ENCODE data around the gene NR0B2.
"Not testable (repeated sequence)": the region's sequence is repeated elsewhere in the genome, so short reads cannot be mapped to it uniquely, and the experiment has no call there.

NR0B2 gene

DNA sequence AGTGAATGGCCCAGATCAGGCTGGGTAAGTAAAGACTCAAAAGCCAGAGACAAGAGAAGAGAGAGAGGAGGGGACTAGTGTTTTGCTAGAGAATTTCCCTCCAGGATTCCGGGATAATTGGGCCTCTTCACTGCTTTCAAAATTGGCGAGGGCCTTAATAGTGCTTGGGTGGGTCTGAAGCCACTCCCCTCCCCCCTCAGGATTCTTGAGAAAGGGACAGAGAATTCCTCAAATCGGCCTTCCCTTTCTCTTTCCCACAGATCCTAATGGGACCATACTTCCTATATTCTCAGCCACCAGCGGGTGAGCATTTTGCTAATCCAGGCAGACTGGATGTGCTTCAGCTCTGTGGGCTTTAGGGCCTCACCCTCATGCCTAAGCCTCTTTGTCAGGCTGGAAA, 38.9 kb downstream of the NR0B2 start:
- DNase-seq (ENCODE audit: low spot score) = no peak
- TF ChIP-seq, protein P1, sequence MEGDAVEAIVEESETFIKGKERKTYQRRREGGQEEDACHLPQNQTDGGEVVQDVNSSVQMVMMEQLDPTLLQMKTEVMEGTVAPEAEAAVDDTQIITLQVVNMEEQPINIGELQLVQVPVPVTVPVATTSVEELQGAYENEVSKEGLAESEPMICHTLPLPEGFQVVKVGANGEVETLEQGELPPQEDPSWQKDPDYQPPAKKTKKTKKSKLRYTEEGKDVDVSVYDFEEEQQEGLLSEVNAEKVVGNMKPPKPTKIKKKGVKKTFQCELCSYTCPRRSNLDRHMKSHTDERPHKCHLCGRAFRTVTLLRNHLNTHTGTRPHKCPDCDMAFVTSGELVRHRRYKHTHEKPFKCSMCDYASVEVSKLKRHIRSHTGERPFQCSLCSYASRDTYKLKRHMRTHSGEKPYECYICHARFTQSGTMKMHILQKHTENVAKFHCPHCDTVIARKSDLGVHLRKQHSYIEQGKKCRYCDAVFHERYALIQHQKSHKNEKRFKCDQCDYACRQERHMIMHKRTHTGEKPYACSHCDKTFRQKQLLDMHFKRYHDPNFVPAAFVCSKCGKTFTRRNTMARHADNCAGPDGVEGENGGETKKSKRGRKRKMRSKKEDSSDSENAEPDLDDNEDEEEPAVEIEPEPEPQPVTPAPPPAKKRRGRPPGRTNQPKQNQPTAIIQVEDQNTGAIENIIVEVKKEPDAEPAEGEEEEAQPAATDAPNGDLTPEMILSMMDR (IDR thresholded peaks at IDR 0.05; ENCODE audit: extremely low read depth, missing control alignments) = no peak

DNA sequence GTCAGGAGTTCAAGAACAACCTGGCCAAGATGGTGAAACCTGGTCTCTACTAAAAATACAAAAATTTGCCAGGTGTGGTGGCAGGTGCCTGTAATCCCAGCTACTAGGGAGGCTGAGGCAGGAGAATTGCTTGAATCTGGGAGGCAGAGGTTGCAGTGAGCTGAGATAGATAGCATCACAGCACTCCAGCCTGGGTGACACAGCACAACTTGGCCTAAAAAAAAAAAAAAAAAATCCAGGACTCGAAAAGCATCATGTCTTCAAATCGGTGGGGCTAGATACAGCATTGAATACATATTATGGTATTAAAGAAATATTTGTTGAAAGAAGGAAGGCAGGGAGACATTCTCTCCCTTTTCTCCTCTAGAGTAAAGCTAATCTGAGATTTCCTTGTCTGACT, 40.7 kb downstream of the NR0B2 start:
- DNase-seq (ENCODE audit: low spot score) = not testable (repeated sequence)

DNA sequence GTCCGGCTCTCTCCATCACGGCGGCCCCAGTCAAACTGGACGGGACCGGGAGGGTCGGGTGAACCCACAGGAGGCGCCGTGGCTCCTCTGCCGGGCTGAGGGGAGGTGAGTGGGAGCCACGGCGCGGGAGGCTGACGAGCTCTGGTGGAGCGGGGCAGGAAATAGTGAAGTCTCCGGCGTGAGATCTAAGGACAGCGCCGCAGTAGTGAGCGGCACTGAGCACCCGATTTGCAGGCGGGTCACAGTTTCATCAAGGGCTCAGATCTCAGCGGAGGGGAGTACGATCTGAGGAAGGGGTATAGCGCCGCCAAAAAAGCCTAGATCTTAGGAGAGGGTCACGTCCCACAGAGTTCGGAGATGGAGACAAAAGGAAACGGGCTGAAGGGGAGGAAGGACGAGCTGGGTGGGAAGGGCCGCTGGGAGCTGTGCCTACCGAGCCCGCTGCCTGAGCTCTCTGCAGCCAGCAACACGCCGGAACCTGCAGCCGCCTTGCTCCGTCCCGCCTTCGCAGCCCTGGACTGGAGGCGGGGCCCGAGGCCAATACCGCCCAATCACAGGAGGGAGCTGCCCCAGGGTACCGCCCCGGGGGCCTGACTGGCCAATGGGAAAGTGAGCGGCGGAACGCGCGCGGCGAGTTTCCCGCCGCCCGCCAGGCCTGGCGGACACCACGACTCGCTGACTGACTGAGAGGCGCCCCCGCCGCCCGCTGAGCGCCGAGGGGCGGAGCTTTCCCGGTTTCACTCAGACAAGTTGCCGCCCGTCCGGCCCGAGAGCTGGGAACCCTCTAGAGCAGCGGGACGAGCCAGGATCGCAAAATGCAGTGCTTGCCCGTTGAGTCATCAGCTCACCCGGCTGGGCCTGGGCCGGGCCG, 48.9 kb downstream of the NR0B2 start:
- TF ChIP-seq, protein P1 (IDR thresholded peaks at IDR 0.05; ENCODE audit: extremely low read depth, missing control alignments) = no peak
- peak; percentile 94 for DNase-seq (ENCODE audit: low spot score)

DNA sequence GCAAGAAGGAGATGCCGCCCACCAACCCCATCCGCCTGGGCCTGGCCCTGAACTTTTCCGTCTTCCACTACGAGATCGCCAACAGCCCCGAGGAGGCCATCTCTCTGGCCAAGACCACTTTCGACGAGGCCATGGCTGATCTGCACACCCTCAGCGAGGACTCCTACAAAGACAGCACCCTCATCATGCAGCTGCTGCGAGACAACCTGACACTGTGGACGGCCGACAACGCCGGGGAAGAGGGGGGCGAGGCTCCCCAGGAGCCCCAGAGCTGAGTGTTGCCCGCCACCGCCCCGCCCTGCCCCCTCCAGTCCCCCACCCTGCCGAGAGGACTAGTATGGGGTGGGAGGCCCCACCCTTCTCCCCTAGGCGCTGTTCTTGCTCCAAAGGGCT, 50.1 kb downstream of the NR0B2 start:
- no peak for DNase-seq (ENCODE audit: low spot score)
- TF ChIP-seq, protein P1 (IDR thresholded peaks at IDR 0.05; ENCODE audit: extremely low read depth, missing control alignments) = no peak

DNA sequence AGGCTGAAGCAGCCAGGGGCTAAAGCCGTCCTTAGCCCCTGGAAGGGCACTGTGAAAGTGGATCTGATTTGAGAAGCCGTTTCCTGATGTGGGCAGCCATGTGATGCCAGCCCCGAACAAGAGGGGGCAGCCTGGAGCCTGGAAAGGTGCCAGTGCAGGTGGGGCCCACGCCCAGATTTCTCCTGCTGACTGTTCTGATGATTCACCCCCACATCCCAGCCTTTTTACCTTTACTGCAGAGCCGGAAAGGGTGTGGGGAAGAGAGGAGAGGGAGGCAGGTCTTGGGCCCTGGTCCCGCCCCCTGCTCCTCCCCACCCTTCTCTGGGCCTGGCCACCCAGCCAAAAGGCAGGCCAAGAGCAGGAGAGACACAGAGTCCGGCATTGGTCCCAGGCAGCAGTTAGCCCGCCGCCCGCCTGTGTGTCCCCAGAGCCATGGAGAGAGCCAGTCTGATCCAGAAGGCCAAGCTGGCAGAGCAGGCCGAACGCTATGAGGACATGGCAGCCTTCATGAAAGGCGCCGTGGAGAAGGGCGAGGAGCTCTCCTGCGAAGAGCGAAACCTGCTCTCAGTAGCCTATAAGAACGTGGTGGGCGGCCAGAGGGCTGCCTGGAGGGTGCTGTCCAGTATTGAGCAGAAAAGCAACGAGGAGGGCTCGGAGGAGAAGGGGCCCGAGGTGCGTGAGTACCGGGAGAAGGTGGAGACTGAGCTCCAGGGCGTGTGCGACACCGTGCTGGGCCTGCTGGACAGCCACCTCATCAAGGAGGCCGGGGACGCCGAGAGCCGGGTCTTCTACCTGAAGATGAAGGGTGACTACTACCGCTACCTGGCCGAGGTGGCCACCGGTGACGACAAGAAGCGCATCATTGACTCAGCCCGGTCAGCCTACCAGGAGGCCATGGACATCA, 50.7 kb downstream of the NR0B2 start, which contains the start of gene SFN:
TSS of gene SFN (plus strand) at position 369 of the 904 bp plus-strand sequence. CDS start at position 433, 64 bp downstream.
- DNase-seq (ENCODE audit: low spot score) = peak; percentile 51
- TF ChIP-seq, protein P1 (IDR thresholded peaks at IDR 0.05; ENCODE audit: extremely low read depth, missing control alignments) = peak; percentile 30

DNA sequence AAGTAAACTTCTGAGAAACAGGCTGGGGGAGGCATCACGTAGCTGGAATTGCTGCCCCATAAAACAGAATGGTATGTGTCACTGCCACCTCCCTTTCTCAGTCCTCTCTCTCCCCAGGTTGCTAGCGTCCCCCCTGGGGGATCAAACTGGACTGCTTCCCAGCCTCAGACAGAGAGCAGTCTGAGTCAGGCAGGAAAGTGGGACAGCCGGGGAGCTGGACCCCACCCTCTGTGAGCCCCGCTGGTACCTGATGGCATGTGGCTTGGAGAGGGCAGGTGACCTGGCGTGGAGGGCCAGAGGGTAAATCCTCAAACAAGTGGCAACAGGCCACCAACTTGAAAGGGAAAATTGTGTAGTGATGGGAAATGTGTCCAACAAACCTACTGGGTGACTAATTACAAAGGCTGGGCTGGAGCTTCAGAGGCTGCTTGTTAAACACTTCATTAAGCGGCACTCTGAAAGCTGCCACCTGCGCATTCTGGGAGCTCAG, 51.8 kb downstream of the NR0B2 start:
- DNase-seq (ENCODE audit: low spot score) = no peak
- TF ChIP-seq, protein P1 (IDR thresholded peaks at IDR 0.05; ENCODE audit: extremely low read depth, missing control alignments) = no peak
